HepG2 (cell line): ENCODE measurements around the gene CBLC. TPM values are rescaled to one million over a fixed set of nuclear protein-coding genes. Genes with fewer than 3 reads are reported as not detected.

ENCODE experiments used
- ATAC-seq: fragments of 200-7000 bp; cut with Tn5 transposase; 3 replicates; pipeline ENCODE4 v1.9.1; 2020; ENCODE audit warnings: mild to moderate bottlenecking, moderate library complexity
- BruUV-seq: library from RNA; stranded (reverse); fragments of 400-500 nt; replicated peaks from 2 replicates; lab custom pipeline; 2021; lab: Mats Ljungman, UMichigan
- CTCF ChIA-PET: fragments of 300-600 bp; formaldehyde crosslinking; extraction: SDS; loops from one replicate; lab custom pipeline; 2021; ENCODE audit warnings: low total read pairs, inconsistent platforms, low intra/inter-chr PET ratio; lab: Yijun Ruan, JAX
- POLR2A ChIA-PET: fragments of 350-600 bp; sonication (Branson Sonifier 250); formaldehyde crosslinking; loops from one replicate; lab custom pipeline; 2020; ENCODE audit warnings: antibody characterized with exemption, inconsistent platforms; lab: Yijun Ruan, JAX
- DNase-seq: peaks from one replicate; pipeline ENCODE4 v3.0.0-alpha.2; 2015; ENCODE audit warnings: low spot score
- FAIRE-seq: peaks from 3 replicates; lab custom pipeline; 2011; peaks lifted over from hg19 to GRCh38; lab: Jason Lieb, UNC
- H2AFZ ChIP-seq: one replicate; pipeline ENCODE4 v1.6.1; 2011; ENCODE audit warnings: low read length, inconsistent platforms
- H3K27ac ChIP-seq: fragments of 300-600 bp; 3 replicates; pipeline ENCODE4 v1.8.0; 2011; ENCODE audit warnings: mixed run types, mild to moderate bottlenecking, mixed read lengths, low read length, inconsistent platforms; ENCODE audit not compliant: insufficient read depth; ENCODE audit errors: extremely low read length
- H3K27me3 ChIP-seq, 2 experiments: fragments of 200-600 bp in 1 of 2; 2 replicates in 1 of 2; 3 replicates in 1 of 2; pipeline versions ENCODE4 v1.6.0 to v1.8.0; 2011; ENCODE audit warnings: low read length in 2 of 2, mild to moderate bottlenecking in 2 of 2, moderate library complexity in 2 of 2, inconsistent platforms in 1 of 2; ENCODE audit not compliant: insufficient read depth in 2 of 2, control insufficient read depth in 1 of 2
- H3K36me3 ChIP-seq, 2 experiments: fragments of 200-600 bp in 1 of 2; replicated peaks in 1 of 2; 2 replicates in 1 of 2; 3 replicates in 1 of 2; pipeline versions ENCODE4 v1.5.1 to v1.8.0; 2011; ENCODE audit warnings: low read length in 2 of 2, inconsistent platforms in 1 of 2; ENCODE audit not compliant: insufficient read depth in 2 of 2, control insufficient read depth in 1 of 2
- H3K4me1 ChIP-seq: 2 replicates; pipeline ENCODE4 v1.5.1; 2012; ENCODE audit warnings: low read length, inconsistent platforms; ENCODE audit not compliant: insufficient read depth
- H3K4me2 ChIP-seq: 2 replicates; pipeline ENCODE4 v1.6.0; 2011; ENCODE audit warnings: low read depth, low read length, inconsistent platforms
- H3K4me3 ChIP-seq, 3 experiments: fragments of 200-600 bp in 1 of 3; sonication (generic), shearing (Covaris generic) in 1 of 3; replicated peaks in 1 of 3; 2 replicates each; pipeline ENCODE4 v1.5.1; 2011 to 2016; ENCODE audit warnings: low read length in 3 of 3, inconsistent platforms in 2 of 3, low read depth in 2 of 3, mild to moderate bottlenecking in 2 of 3, control low read depth in 1 of 3, mixed read lengths in 1 of 3; ENCODE audit not compliant: insufficient read depth in 1 of 3
- H3K79me2 ChIP-seq: one replicate; pipeline ENCODE4 v1.6.1; 2011; ENCODE audit warnings: low read length, inconsistent platforms; ENCODE audit not compliant: insufficient read depth
- H3K9ac ChIP-seq: 2 replicates; pipeline ENCODE4 v1.6.0; 2011; ENCODE audit warnings: mild to moderate bottlenecking, low read depth, low read length, inconsistent platforms; ENCODE audit not compliant: insufficient read depth
- H3K9me3 ChIP-seq: 2 replicates; pipeline ENCODE4 v1.5.1; 2012; ENCODE audit warnings: mild to moderate bottlenecking, low read length
- H4K20me1 ChIP-seq: 2 replicates; pipeline ENCODE4 v1.6.0; 2011; ENCODE audit warnings: inconsistent platforms, mild to moderate bottlenecking, low read length, moderate library complexity; ENCODE audit not compliant: insufficient read depth
- DDIT3 ChIP-seq: sonication (generic); formaldehyde crosslinking; IDR thresholded peaks from 2 replicates; pipeline ENCODE4 v1.4.0; 2020; ENCODE audit warnings: mild to moderate bottlenecking, missing genetic modification reagents
- HES4 ChIP-seq: sonication (generic); formaldehyde crosslinking; IDR thresholded peaks from 2 replicates; pipeline ENCODE4 v1.9.0; 2021; ENCODE audit warnings: mild to moderate bottlenecking, missing genetic modification reagents, borderline replicate concordance
- KAT7 ChIP-seq: IDR thresholded peaks from 2 replicates; pipeline ENCODE4 v1.6.1; 2018; ENCODE audit warnings: borderline replicate concordance, missing compliant biosample characterization
- PATZ1 ChIP-seq: sonication (generic); formaldehyde crosslinking; IDR thresholded peaks from 2 replicates; pipeline ENCODE4 v1.4.0; 2020; ENCODE audit warnings: missing genetic modification reagents
- TFDP1 ChIP-seq: IDR thresholded peaks from 2 replicates; pipeline ENCODE4 v1.6.1; 2016; ENCODE audit warnings: missing compliant biosample characterization, missing genetic modification reagents, borderline replicate concordance
- ZBTB34 ChIP-seq: sonication (generic); formaldehyde crosslinking; IDR thresholded peaks from 2 replicates; pipeline ENCODE4 v1.8.0; 2022; ENCODE audit warnings: mild to moderate bottlenecking, missing genetic modification reagents
- ZNF362 ChIP-seq: sonication (generic); formaldehyde crosslinking; IDR thresholded peaks from 2 replicates; pipeline ENCODE4 v1.4.0; 2020; ENCODE audit warnings: missing genetic modification reagents, mild to moderate bottlenecking, borderline replicate concordance
- ZNF460 ChIP-seq: sonication (generic); formaldehyde crosslinking; IDR thresholded peaks from 2 replicates; pipeline ENCODE4 v1.5.1; 2020; ENCODE audit warnings: missing genetic modification reagents, mild to moderate bottlenecking, borderline replicate concordance
- ZNF687 ChIP-seq: sonication (generic); formaldehyde crosslinking; IDR thresholded peaks from 2 replicates; pipeline ENCODE4 v1.5.1; 2020; ENCODE audit warnings: mild to moderate bottlenecking, missing genetic modification reagents, moderate library complexity
- WGBS: methylation state at CpG from one replicate; pipeline ENCODE4 v1.1.6; 2017; ENCODE audit warnings: low lambda C conversion rate; 5-methylcytosine and 5-hydroxymethylcytosine counted together
- in situ Hi-C: cut with HindIII; loops from 2 replicates; pipeline ENCODE4 v1.10.0; 2017; ENCODE audit warnings: low pct_unique_long_range_greater_than_20kb; ENCODE audit not compliant: extremely low pct_ligation_motif_present
- intact Hi-C: fragments of 100-400 bp; cut with micrococcal nuclease; formaldehyde crosslinking; loops from one replicate; pipeline ENCODE4 v1.10.0; 2022; ENCODE audit not compliant: unreplicated experiment
- polyA plus RNA-seq, 8 experiments: library from polyadenylated mRNA; depleted of rRNA in 3 of 8; stranded (reverse) in 7 of 8; unstranded in 1 of 8; fragments of >200 nt; fragmentation: Illumina TruSeq in 4 of 8; extraction: Trizol in 4 of 8; gene quantifications; 2 replicates each; pipeline versions ENCODE4 v1.2.1 to v1.2.3, GENCODE V29; 2011 to 2016; ENCODE audit warnings: low read depth in 4 of 8, missing spikeins in 1 of 8, mixed read lengths in 1 of 8; ENCODE audit not compliant: insufficient read depth in 1 of 8
- total RNA-seq, 5 experiments: library from RNA; depleted of rRNA; stranded (reverse); fragments of >200 nt; fragmentation: Illumina TruSeq; extraction: Trizol; gene quantifications; 2 replicates each; pipeline ENCODE4 v1.2.3, GENCODE V29; 2016; ENCODE audit warnings: low read depth in 1 of 5

The CBLC gene
- total and polyA plus RNA-seq, 2 of the 13 experiments (the other 11 are each of a cell fraction or from before 2014, with no cell fraction given) = 1.8 to 2.6 TPM

GRCh38 chr19:44742330-44743061, 35.2 kb upstream of the CBLC start (continued):
- TF ChIP-seq ZNF687 (CRISPR knock-in tag) (peak; percentile 34), DDIT3 (CRISPR knock-in tag) (no peak), ZNF460 (CRISPR knock-in tag) (peak; percentile 6; the same call in 1 of the 2 replicates), KAT7 (CRISPR knock-in tag) (0 out of 2 replicates have a peak, but pooled peaks have one; percentile 27)

GRCh38 chr19:44744871-44745332, 32.8 kb upstream of the CBLC start:
- ChIA-PET CTCF (no interaction called here), POLR2A (interaction anchor here (0.6 to 2.0 kb wide), 7 partner anchors 9 to 108 kb away, joined by 3 to 8 read pairs (median 3); partner anchors contain the start of gene NECTIN2)
- intact Hi-C loops = no loop called here
- Histone ChIP-seq H3K4me2 (peak overlapping the region; percentile 54), H3K27me3 (no peaks in the 10 kb centered on the region; a peak in 1 of 5 replicates), H3K4me1 (peaks cover 82% of the 10 kb centered on the region), H3K4me3 (peak overlapping the region in 1 of 3 experiments; percentile 31; a peak in 2 of 6 replicates), H3K9me3 (no peaks in the 10 kb centered on the region), H4K20me1 (no peaks in the 10 kb centered on the region), H3K27ac (peak overlapping the region; percentile 6), H3K36me3 (no peaks in the 10 kb centered on the region), H3K9ac (no peak overlapping the region), H3K79me2 (peaks cover 11% of the 10 kb centered on the region), H2AFZ (no peak overlapping the region)
- in situ Hi-C loops = no loop called here
- WGBS = 0% methylated on average over 3 of the region's 3 CpGs
- FAIRE-seq (no peak), DNase-seq (no peak), ATAC-seq (no peak)
- BruUV-seq = no TSS peak
- TF ChIP-seq ZNF362 (CRISPR knock-in tag) (no peak), TFDP1 (CRISPR knock-in tag) (no peak), PATZ1 (CRISPR knock-in tag) (peak; percentile 55), HES4 (CRISPR knock-in tag) (no peak), ZBTB34 (CRISPR knock-in tag) (no peak)
